Stimulated activated CD4-positive, alpha-beta T cell treated with anti-CD3 and anti-CD28 coated beads, Interleukin-4, amount 100 ng/mL, for 24 hours (primary cell): ENCODE data around the gene ADAM15.

Source experiments
- DNase-seq: peaks from one replicate; pipeline ENCODE4 v3.0.0-alpha.2; 2020

Gene ADAM15

DNA sequence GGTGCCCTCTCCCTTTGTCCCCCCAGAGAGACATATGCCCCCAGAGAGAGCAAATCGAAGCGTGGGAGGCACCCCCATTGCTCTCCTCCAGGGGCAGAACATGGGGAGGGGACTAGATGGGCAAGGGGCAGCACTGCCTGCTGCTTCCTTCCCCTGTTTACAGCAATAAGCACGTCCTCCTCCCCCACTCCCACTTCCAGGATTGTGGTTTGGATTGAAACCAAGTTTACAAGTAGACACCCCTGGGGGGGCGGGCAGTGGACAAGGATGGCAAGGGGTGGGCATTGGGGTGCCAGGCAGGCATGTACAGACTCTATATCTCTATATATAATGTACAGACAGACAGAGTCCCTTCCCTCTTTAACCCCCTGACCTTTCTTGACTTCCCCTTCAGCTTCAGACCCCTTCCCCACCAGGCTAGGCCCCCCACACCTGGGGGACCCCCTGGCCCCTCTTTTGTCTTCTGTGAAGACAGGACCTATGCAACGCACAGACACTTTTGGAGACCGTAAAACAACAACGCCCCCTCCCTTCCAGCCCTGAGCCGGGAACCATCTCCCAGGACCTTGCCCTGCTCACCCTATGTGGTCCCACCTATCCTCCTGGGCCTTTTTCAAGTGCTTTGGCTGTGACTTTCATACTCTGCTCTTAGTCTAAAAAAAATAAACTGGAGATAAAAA is 35.9 kb downstream of the ADAM15 start:
- no peak for DNase-seq

DNA sequence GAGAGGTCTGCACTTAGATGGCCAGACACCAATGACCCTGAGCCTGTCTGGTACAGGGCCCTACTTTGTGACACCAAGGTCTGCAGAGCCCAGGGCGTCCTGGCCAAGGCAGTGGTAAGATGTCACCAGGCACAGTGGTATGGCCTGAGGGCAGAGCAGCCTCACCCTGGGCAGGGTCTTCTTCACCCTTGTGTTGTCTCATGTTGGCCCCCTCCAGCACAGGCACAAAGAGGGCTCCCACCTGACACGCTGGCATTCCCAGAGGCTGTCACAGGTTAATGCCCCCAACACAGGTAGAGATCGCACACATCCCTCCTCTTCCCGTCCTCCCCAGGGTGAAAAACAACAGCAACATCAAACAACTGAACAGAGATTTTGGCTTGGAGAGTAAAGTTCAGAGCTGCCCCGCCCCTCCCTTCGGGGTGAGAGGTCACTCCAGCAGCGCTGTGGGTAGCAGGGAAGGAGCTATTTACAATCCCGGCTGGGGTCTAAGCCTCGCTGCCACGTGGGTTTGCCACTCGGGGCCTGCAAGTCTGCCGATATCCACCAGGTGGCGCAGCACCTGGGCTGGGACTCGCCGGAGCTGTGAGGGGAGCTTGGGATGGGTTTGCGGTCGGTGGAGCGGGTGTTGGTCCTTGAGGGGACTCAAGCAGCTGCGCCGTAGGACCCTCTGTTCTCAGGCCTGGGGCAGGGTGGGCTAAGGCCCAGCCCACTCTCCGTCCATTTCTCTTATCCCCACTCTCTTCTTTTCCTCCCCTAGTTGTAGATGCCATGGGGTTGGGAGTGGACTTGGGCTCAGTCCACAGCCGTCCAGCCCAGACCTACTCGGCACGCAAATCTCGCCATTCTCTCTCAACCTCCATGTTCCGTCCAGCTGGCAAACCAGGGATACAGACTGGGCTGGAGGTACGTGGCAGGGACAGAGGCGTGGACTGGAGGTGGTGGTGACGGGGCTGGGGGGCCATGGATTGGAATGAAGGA is 40.2 kb downstream of the ADAM15 start:
- DNase-seq, result peak; percentile 86

DNA sequence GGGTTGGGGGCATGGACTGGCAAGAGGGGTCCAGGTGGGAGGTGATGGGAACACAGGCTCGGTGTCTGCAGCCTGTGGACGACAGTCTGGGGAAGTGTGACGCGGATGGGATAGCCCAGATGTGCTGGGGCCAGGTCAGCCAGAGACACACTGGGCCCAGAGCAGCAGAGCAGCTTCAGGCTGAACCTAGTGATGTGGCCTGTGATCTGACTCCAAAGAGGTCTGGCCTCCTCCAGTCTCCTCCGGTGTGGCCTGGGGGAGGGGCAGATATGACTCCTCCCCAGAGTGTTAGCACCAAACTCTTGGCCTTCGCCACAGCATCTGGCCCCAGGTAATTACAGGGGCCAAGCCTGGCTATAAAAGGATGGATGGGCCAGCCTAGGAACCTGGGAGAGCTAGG is 41.0 kb downstream of the ADAM15 start:
- DNase-seq, result no peak

DNA sequence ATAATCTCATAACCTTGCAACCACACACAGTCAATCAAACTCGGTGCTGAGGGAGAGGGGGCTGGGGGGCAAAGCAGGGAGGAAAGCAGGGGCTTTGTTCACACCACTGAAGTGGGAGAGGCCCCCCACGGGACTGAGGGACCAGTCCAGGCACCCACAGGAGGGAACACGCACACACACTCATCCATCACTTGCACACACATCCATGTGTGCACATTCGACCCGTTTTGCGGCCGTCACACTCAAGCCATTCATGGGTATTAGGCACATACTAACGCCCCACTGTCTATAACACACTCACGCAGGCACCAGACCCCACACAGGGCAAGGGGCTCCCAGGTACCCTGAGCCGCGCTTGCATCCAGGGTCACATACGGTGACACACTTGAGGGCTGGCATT is 41.5 kb downstream of the ADAM15 start:
- no peak for DNase-seq

DNA sequence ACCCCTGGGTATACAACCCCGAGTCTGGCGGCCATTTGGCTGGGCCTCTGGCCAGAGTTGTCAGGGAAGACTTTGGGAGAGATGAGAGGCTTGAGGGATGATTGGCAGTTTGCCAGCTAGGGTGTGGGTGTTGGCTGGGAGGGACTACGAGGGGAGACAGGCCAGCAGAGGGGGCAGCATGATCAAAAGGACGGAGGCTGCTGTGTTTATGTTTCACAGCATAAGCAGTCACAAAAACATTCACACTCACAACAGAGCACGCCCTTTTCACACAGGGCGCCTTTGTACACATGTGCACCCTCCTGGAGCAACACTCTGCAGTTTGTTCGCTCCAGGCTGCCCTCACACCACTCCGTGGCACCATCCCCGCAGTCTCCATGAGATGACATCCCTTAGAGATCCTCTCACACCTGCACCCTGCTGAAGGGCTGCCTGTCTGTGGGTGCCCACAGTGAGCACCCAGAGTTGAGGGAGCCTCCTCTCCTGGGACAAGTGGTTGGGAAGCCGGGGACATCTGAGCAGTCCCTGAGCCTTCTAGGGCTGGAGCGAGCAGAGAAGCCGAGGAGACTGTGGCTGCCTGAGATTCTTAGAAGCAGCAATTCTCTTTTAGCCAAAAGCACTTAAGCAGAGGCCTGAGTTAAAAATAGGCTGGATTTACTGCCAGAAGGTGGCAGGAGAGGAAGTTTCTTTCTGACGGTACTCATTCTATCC is 43.0 kb downstream of the ADAM15 start:
- no peak for DNase-seq

DNA sequence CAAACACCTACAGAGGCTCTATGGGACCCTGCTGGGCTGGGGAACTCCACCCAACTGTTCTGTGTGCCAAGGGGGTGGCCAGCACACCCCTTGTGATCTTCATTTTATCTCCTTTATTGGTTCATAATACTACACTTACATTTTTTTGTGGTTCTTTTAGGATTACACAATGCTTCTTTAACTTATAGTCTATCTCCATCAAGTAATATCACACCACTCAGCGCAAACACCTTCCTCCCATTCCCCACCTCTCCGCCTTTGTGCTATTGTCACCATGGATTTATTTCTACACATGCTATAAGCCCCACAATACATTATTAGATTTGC is 43.5 kb downstream of the ADAM15 start:
- no peak for DNase-seq

DNA sequence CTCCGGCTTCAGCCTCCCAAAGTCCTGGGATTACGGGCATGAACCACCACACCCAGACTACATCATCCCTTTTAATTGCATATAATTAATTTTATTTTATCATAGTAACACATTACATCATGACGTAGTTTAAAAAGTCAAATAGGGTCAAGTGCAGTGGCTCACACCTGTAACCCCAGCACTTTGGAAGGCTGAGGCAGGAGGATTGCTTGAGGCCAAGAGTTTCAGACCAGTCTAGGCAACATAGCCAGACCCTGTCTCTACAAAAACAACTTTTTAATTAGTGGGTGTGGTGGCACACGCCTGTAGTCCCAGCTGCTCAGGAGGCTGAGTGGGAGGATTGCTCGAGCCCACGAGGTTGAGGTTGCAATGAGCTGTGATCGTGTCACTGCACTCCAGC is 48.2 kb downstream of the ADAM15 start:
- DNase-seq, result no peak

DNA sequence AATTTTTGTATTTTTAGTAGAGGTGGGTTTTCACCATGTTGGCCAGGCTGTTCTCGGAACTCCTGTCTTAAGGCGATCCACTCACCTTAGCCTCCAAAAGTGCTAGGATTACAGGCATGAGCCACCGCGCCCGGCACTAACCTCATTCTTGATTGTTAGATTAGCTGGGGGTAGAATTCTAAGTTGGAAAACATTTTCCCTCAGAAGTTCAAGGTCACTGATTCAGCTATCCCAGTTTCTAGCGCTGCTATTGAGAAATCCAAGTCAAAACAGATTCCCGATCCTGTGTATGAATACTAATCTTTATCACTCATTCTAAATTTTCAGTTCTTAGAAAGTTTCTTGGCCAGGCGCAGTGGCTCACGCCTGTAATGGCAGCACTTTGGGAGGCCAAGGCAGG is 52.2 kb downstream of the ADAM15 start:
- DNase-seq, result no peak

DNA sequence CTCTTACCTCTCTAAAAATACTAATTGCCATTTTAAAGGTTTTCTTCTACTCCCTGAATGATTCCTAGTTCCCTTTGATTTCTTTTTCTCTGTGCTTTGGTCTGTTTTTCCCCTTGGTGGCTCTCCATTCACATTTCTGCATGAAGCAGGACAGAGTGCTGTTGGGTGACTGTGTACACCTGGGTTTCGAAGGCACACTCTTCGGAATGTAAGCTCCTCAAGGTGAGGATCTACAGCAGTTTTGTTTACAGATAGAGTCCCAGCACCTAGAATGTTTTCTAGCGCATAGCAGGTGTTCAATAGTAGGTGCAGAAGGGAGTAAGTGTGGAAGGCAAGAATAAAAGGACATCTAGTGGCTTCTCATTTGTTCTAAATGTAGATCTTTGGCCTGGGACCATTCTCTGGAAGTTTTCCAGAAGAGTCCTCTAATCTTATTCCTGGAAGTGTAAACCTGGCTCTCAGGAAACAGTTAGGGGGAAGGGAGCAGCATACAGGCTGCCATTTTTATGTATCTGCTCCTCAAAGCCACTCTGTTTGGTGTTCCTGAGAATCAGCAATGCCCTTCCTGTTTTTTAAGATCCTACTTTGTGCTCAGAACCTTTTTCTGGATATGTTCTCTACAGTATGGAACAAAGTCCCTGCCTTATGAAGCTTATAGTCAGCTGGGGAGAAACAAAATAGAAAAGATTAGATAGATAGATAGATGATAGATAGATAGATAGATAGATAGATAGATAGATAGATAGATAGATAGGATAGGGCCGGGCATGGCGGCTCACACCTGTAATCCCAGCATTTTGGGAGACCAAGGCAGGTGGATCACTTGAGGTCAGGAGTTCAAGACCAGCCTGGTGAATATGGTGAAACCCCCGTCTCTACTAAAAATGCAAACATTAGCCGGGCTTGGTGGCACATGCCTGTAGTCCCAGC is 53.8 kb downstream of the ADAM15 start:
- DNase-seq, result no peak

DNA sequence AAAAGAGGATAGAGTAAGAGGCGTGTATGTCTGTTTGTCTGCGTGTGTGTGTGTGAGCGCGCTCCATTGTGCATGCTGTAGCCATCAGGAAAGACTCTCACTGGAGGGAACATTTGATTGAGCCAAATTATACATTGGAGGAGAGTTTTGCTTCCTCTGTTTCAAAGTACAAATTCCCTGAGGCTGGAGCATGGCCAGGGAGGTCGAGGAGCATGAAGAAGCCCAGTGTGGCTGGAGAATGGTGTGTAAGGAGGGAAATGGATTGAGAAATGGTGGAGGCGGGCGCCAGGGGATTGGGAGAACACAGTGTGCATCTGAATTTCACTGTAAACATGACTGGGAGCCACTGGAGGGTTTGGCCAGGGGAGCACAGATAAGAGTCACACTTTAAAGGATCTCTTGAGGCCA is 54.5 kb downstream of the ADAM15 start:
- DNase-seq, result no peak

DNA sequence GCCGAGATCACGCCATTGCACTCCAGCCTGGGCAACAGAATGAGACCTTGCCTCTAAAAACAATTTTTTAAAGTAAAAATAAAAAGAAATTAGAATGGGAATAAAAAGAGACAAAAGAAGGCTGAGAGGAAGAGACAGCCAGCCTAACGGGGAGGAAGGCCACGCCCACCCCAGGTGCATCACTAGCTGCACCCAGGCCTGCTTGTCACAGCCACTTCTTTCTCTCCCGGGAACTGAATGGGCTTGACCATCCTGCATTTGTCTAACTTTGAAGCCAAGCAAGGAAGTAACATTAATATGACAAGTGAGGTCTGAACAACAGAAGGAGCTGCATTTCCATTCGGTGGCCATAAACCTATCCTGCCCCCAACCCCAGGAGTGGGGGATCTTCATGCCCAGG is 55.7 kb downstream of the ADAM15 start:
- no peak for DNase-seq

DNA sequence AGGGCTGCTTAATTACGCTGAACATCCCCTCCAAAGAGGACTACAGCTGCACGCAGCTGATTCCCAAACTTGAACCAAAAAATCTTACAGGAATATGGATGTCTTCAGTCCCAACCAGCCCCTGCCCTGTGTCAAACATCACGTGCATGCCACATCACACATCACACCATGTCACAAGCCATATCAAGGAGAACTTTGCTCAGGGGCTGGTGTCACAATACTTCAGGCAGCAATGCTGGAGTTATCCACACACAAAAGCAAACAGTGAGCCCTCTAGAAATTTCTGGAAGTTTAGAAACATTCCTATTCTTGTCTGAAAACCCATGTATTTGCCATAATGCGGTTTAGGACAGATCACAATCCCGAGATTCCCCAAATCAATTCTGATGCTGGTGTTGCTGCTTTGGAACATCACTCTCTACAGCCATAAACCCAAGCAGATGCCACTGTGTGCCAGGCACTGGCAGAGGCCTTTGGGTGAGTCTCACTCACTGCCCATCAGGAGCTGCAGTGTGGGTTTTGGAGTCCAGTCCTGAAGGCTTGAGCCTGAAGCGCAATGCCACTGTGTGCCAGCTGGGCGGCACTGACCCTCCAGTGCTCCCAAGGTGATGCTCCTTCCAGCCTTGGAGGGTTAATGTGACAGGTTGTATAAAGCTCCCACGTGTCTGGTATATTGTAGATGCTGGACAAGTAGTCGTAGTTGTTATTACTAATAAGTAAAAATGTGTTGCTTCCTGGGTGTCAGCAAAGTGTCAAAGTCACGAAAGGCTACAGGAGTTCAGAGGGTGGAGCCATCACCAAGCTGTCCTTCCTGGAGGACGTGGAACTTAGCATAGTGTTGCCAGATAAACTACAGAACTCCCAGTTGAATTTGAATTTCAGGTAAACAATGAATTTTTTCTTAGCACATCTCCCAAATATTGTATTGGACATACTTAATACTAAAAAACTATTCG is 56.5 kb downstream of the ADAM15 start:
- DNase-seq, result no peak

DNA sequence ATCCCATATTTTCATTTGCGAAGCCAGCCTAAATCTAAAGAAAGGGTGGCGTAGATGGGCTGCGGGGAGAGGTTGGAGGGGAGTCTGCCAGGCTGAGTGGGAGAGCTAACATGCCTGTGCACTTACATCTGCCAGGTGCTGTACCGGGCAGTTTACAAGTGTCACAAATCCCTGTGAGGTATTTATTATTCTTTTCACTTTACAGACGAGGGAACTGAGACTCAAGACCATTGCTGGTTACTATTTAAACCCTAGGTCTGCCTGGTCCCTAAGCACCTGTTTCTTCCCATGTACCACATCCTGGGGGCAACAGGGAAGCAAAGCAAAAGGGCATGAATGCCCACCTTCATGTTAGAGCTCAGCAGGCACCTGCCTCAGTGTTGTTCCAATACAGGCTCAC is 57.2 kb downstream of the ADAM15 start:
- DNase-seq, result no peak

DNA sequence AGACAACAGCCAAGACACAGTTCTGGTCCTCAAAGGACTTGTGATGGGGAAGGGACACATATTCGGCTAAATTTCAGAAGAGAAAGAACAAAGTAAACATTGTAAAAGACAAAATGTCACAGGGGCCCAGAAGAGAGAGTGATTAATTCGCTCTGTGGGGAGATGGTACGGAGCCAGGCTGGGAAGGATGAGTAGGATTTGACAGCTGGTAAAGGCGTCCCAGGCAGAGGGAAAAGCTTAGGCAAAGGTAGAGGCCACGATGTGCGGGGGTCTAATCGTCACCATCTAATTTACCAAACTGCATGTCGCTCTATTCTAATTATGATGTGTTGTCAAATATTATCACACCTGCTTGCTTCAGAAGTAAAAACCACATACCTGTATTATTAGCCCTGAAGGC is 59.3 kb downstream of the ADAM15 start:
- no peak for DNase-seq

DNA sequence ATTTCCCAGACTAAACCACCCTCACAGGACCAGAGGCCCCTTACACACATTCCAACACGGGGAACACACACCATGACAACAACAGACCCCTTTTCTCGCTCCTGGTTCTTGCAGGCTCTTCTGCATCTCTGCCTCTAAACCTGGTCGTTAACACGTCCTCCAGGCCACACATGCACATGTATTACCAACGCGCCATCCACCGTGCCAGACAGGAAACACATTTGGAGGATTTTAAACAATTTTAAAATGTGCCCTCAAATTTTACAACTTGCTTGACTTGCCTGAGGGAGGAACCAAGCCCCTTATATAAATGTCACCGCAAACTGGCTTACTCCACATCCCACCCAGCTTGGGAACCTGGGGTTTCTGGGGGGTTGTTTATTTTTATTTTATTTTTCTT is 59.7 kb downstream of the ADAM15 start:
- DNase-seq, result no peak
